ENCODE results near the gene SYCP2L. TPM values are rescaled to one million over a fixed set of nuclear protein-coding genes. Genes with fewer than 3 reads are reported as not detected.
A peak's percentile ranks its signal among the peaks of the same experiment; 100 is the strongest.

The SYCP2L gene
- total and polyA plus RNA-seq, 9 of the 15 experiments (the other 6 are each of a cell fraction or from before 2014, with no cell fraction given) = 12.4 to 46.9 (median 22.0) TPM

DNA sequence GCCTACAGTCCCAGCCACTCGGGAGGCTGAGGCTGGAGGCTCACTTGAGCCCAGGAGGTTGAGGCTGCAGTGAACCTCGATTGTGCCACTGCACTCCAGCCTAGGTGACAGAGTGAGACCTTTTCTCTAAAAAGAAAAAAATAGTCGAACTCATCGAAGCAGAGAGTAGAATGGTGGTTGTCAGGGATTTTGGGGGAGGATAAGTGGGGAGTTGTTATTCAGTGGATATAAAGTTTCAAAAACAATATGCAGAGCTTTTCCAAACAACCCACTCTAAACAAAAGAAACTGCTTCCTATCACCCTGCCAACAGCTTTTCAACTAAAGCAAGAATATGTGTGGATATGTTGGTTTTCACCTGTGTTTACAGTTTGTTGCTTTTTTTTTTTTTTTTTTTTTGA lies 37.0 kb upstream of the SYCP2L start (continued):
- no peak for TF ChIP-seq RBM15 (IDR thresholded peaks at IDR 0.05; ENCODE audit: insufficient read depth, low read length)

DNA sequence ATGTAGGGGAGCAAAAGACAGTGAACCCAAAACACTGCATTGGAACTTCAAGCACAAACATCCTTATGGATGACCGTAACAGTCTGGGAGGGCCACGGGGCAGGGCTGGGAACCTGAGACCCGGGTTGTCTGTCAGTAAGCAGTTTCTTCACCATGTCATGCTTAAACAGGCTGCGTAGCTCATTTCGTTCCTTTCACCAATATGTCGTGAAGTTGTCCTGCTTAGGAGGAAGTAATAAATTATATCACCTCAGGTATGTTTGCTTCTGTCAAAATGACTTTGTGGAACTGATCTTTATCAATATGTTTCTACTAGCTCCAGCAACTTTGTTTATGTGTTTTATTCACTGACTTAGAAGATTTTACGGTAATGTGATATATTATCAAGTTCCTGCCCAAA lies 36.1 kb upstream of the SYCP2L start:
- DNase-seq (ENCODE audit: extremely low read depth in 1 of 4, low spot score in 3 of 4) = peak in 2 of 4 experiments; percentile 51 to 57
- ChIA-PET CTCF (ENCODE audit: low intra/inter-chr PET ratio) (no interaction called here), POLR2A (interaction anchor here (1.0 to 1.8 kb wide), 3 partner anchors 8 to 322 kb away, joined by 3 to 4 read pairs (median 4); partner anchors contain the start of gene MAK)
- peak overlapping the region; percentile 53 for H3K27ac ChIP-seq (ENCODE audit: extremely low read depth, low read depth, low read length)
- peak overlapping the region; percentile 3 to 75; a peak in 2 of 4 replicates for H3K9ac ChIP-seq (ENCODE audit: insufficient read depth in 1 of 2, low read depth in 2 of 2, low read length in 2 of 2)
- no peaks in the 10 kb centered on the region for H3K79me2 ChIP-seq (ENCODE audit: control insufficient read depth, insufficient read depth, low read length)
- H3K4me3 ChIP-seq = no peak overlapping the region
- intact Hi-C loops (cut with micrococcal nuclease) (loop anchor here (2.0 kb wide), 1 partner anchor 218 kb away; no protein-coding TSS in a partner anchor), in situ Hi-C loops (cut with MboI) (no loop called here)
- peak overlapping the region; percentile 89 for H2AFZ ChIP-seq (ENCODE audit: low read depth, low read length)
- H3K9me3 ChIP-seq (replicated peaks; ENCODE audit: control insufficient read depth, insufficient read depth, low read depth, low read length) = peaks cover 8% of the 10 kb centered on the region
- H3K36me3 ChIP-seq (ENCODE audit: control insufficient read depth, insufficient read depth, low read length) = no peaks in the 10 kb centered on the region
- ATAC-seq = peak; percentile 86
- no peaks in the 10 kb centered on the region for H3K9me1 ChIP-seq (ENCODE audit: control insufficient read depth, insufficient read depth, low read length)
- H3K4me1 ChIP-seq (replicated peaks in 1 of 2; ENCODE audit: control insufficient read depth in 2 of 2, insufficient read depth in 2 of 2, low read length in 2 of 2) = peaks cover 8 to 11% of the 10 kb centered on the region in 2 experiments; a peak in 3 of 5 replicates
- BruUV-seq (replicated peaks) = no TSS peak
- H4K20me1 ChIP-seq (replicated peaks; ENCODE audit: control insufficient read depth, insufficient read depth, low read length) = no peaks in the 10 kb centered on the region
- 6% methylated on average over 7 of the region's 7 CpGs for WGBS (ENCODE audit: insufficient coverage, low coverage, missing lambda C conversion rate)
- FAIRE-seq = peak; percentile 82
- peak overlapping the region; percentile 56 for H3K4me2 ChIP-seq (ENCODE audit: insufficient read depth, low read length)
- H3K27me3 ChIP-seq (ENCODE audit: control insufficient read depth in 2 of 2, insufficient read depth in 2 of 2, low read length in 2 of 2) = no peaks in the 10 kb centered on the region
- TF ChIP-seq CC2D1A (IDR thresholded peaks at IDR 0.05) (no peak), CBX3 (IDR thresholded peaks at IDR 0.05; ENCODE audit: borderline replicate concordance in 1 of 2, low read length in 2 of 2) (peak in 1 of 2 experiments; percentile 62; a peak in 1 of 3 replicates), RAD21 (CRISPR knock-in tag; conservative IDR thresholded peaks at IDR 0.05 in 1 of 2, IDR thresholded peaks at IDR 0.05 in 1 of 2) (no peak), LEF1 (IDR thresholded peaks at IDR 0.05) (peak; percentile 65; the same call in 1 of the 2 replicates), ZNF75A (CRISPR knock-in tag; IDR thresholded peaks at IDR 0.05) (no peak), ZNF3 (CRISPR knock-in tag; IDR thresholded peaks at IDR 0.05) (no peak), EP400 (IDR thresholded peaks at IDR 0.05) (peak; percentile 23; the same call in 1 of the 2 replicates), EP300 (IDR thresholded peaks at IDR 0.05; ENCODE audit: low read length) (peak; percentile 54; the same call in 1 of the 2 replicates), JUND (IDR thresholded peaks at IDR 0.05; ENCODE audit: borderline replicate concordance, low read depth, low read length) (peak; percentile 9; the same call in 1 of the 2 replicates), JUND (tag; IDR thresholded peaks at IDR 0.05; ENCODE audit: borderline replicate concordance, low read depth, low read length) (no peak; the same call in 2 of the 3 replicates)
- TF ChIP-seq, protein P1, sequence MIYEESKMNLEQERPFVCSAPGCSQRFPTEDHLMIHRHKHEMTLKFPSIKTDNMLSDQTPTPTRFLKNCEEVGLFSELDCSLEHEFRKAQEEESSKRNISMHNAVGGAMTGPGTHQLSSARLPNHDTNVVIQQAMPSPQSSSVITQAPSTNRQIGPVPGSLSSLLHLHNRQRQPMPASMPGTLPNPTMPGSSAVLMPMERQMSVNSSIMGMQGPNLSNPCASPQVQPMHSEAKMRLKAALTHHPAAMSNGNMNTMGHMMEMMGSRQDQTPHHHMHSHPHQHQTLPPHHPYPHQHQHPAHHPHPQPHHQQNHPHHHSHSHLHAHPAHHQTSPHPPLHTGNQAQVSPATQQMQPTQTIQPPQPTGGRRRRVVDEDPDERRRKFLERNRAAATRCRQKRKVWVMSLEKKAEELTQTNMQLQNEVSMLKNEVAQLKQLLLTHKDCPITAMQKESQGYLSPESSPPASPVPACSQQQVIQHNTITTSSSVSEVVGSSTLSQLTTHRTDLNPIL (CRISPR knock-in tag; IDR thresholded peaks at IDR 0.05) = no peak
- TF ChIP-seq, protein P2, sequence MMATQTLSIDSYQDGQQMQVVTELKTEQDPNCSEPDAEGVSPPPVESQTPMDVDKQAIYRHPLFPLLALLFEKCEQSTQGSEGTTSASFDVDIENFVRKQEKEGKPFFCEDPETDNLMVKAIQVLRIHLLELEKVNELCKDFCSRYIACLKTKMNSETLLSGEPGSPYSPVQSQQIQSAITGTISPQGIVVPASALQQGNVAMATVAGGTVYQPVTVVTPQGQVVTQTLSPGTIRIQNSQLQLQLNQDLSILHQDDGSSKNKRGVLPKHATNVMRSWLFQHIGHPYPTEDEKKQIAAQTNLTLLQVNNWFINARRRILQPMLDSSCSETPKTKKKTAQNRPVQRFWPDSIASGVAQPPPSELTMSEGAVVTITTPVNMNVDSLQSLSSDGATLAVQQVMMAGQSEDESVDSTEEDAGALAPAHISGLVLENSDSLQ (IDR thresholded peaks at IDR 0.05) = peak; percentile 93
- TF ChIP-seq, protein P3, sequence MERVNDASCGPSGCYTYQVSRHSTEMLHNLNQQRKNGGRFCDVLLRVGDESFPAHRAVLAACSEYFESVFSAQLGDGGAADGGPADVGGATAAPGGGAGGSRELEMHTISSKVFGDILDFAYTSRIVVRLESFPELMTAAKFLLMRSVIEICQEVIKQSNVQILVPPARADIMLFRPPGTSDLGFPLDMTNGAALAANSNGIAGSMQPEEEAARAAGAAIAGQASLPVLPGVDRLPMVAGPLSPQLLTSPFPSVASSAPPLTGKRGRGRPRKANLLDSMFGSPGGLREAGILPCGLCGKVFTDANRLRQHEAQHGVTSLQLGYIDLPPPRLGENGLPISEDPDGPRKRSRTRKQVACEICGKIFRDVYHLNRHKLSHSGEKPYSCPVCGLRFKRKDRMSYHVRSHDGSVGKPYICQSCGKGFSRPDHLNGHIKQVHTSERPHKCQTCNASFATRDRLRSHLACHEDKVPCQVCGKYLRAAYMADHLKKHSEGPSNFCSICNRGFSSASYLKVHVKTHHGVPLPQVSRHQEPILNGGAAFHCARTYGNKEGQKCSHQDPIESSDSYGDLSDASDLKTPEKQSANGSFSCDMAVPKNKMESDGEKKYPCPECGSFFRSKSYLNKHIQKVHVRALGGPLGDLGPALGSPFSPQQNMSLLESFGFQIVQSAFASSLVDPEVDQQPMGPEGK (CRISPR knock-in tag; IDR thresholded peaks at IDR 0.05; ENCODE audit: borderline replicate concordance) = no peak
